Measurements from ENCODE around the gene ABCB9.
A peak's percentile ranks its signal among the peaks of the same experiment; 100 is the strongest.
"Not testable (repeated sequence)": the region's sequence is repeated elsewhere in the genome, so short reads cannot be mapped to it uniquely, and the experiment has no call there.

Gene ABCB9

DNA sequence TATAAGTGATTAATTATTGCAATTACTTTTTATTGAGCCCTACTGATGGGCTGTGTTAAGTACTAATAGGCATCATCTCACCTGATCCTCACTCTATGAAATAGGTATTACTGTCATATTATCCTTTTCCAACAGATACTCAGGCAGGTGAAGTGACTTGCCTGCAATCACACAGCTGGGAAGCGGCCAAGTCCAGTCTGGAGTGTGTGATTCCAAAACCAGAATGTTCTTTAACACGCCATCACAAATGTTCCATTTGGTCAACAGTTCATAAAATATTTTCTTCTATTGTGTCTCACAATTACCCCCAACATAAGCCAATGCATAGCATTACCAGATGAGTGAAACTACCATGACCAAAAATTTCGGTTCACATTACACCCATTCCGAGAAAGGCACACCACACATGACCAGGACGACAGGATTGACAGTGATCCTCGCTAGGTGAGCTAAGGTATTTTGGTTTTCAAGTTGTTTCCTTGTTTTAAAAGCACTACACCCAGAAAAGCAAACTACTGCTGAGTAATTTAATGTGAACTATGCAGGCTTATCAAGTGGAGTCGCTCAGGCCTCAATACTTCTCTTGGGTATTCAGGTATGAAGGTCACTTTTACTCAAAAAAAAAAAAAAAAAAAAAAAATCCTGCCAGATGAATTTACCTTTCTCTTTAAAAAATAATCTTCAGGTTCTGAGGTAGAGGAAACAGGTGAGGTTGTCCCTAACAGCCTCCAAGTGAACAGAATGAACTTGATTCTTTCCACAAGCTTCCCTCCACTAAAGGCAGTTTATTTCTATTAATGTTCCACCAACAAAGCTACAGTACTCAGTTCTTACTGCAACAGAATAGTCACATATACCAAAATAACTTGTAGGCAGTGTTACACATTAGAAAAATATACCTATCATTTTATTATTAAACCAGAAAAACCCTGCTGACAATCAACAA lies 72.8 kb downstream of the ABCB9 start:
- no peak for DNase-seq

GRCh38 chr12:122892724-122893123 lies 73.5 kb downstream of the ABCB9 start:
- not testable (repeated sequence) for DNase-seq

- no peak for DNase-seq
These were observed 74.4 kb downstream of the ABCB9 start for GRCh38 chr12:122891661-122892525.

GRCh38 chr12:122889761-122890520 lies 76.3 kb downstream of the ABCB9 start:
- DNase-seq, result no peak

- DNase-seq, result peak; percentile 86
These were observed 78.0 kb downstream of the ABCB9 start for GRCh38 chr12:122888232-122888752.

DNA sequence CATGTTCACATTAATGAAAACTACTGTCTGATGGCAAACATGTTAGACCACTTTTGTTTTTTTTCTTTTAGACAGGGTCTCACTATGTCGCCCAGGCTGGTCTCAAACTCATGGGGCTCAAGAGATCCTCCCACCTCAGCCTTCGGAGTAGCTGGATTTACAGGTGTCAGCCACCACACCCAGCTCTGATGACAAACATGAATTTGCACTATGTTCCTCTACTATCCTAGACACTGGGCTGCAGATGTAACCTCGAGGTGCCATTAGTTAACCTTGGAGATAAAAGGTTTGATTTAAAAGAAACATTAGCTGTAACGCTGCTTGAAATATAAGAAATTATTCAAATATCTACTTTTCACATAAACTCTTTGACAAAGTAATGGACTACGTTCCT lies 78.4 kb downstream of the ABCB9 start:
- no peak for DNase-seq

DNA sequence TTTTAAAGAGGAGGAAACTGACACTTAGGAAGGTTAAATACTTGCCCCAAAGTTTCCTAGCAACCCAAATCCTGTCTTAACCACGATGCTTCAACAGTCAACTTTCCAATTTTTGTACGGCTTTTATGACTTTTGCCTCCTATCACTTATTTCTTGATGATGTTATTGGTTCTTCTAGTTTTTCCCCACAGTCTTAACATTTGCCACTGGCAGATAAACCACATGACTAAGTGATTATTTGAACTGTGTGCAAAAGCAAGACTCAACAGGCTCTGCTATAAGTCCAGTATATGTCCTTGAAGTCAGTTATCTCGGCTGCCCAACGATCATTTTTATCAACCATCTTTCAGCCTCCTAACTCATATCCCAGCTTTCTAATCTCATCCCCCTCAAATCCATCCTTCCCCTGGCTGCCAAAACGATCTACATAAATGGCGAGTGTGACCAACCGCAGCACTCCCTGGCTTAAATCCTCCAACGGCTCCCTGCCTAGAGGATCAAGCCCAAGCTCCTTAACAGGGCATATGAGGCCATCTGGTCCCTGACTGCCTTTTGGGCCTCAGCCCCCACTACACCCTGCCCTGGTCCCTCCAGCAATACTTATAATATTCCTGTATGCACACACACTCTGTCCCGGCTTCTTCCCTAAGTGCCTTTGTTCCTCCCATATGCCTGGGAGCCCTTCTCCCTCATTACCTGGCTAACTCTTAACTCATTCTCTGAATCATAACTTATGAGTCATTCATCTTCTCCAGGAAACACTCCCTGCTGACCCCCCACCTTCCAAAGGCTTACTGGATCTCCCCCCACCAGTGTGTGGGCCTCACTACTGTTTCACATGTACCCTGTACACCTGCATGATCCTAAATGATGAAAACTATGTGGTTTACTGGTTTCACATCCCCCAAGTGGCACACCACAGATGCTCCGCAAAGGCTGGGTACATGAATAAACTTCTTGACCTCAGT lies 79.1 kb downstream of the ABCB9 start:
- peak; percentile 52 for DNase-seq

- no peak for DNase-seq
These were observed 80.1 kb downstream of the ABCB9 start for GRCh38 chr12:122886161-122886560.

DNA sequence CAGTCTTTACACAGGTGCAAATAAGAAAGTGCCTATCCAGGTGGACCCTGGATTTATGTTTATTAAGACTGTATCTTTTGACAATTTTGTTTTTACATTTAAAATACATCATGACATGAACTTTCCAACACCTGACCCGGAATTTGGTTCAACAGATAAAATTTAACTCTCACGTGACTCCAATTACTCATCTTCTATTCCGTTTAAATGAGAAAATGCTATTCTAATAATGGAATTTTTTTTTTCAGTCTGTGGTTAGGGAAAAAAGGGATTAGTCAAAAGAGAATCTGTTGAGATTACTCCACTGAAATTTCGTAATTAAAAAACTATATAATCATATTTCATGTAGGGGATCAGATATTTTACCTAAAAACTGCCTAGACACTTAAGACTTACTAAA lies 81.4 kb downstream of the ABCB9 start:
- no peak for DNase-seq

DNA sequence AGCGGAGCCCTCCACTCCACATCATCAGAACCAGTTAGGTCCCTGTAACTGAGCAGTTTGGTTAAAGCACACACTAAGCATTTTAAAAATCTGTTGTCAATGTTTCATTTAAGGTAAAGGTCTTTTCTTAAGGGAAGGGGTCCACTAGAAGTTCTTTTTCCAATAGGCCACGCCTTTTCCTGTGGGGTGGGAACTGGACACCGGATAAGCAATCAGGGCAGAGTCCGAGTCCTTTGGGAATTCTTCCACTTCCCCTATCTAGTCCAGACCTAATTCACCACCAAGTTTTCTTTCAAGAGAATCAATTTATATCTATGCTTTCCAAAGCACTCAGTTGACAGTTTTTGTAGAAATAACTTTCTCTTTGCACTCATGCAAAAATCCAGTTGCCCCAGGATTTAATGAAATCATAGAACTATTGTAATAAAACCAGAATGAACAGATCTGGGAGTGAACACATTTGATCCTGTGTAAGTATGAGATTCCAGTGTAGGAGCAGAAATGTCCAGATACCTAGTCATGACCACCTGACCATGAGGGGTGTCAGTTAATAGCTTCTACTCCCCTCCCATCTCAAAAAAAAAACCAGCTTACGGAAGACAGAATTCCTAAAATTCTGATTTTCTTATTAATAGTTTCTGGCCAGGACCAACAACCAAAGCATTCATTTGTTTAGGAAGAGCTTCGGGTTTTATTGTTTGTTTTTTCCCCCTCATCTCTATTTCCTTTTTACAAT lies 82.0 kb downstream of the ABCB9 start:
- no peak for DNase-seq

DNA sequence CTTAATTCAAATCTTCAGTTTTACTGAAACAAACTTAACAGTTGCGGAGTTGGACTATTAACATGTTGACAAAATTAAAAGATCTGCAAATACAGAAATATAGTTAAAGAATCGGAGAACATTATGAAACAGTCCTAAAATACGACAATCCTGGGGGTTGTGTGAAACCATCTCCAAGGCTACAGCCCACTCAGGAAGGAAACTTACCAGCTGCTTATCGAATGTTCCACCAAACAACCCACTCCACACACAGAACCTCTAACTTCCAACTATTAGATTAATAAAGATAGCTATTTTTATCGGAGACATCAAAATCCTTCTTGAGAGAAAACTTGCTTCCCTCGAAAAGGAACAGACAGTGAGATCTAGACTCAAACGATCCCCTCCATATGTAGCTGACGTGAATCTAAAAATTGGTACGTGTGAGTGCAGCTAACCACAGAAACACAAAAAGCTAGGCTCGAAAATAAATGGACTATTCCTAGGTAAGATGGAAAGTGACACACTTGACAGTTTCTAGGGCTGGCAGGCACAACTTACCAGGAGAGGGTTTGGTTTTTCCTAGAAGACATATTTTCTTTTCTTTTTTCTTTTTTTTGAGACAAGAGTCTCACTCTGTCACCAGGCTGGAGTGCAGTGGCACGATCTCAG lies 83.2 kb downstream of the ABCB9 start:
- DNase-seq, result no peak

GRCh38 chr12:122880668-122881067 lies 85.6 kb downstream of the ABCB9 start:
- DNase-seq, result no peak

DNA sequence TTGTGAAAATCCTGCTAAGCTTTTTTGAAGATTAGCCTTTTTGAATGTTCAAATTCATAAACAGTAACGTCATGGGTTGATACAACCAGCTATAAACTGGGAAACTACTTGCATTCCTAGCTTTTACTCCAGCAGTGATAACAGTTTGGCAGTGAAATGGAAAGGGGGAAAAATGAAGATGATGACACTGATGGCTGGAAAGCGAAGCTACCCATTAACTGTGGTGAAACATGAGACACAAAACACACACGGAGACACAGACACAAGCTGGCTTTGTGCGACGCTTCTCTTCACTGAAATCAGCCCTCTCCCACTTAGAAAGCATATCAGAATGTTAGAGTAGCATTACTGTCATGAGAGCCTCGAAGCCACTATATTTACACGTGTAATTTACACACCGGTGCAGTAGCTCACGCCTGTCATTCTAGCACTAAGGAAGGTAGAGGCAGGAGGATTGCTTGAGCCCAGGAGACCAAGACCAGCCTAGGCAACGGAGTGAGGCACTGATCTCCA lies 86.1 kb downstream of the ABCB9 start:
- no peak for DNase-seq
